Measurements from ENCODE around the gene OR1A2.

DNA sequence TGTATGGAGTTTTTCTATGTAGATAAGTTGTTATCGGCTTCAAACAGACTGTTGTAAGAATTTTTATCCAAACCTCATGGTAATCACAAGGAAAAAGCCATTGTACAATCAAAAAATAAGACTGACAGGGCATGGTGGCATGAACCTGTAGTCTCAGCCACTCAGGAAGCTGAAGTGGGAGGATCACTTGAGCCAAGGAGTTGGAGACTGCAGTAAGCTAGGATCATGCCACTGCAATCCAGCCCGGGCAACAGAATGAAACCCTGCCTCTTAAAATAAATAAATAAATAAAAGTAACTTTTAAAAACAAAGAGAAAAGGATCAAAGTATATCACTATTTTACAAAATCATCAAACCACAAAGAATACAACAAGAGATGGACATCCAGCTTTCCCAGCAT lies 24.5 kb downstream of the OR1A2 start:
- TF ChIP-seq POLR2AphosphoS5 (IDR thresholded peaks at IDR 0.05; ENCODE audit: control insufficient read depth, insufficient read depth, low read depth, low read length) (no peak), ZC3H11A (IDR thresholded peaks at IDR 0.05; ENCODE audit: low read depth, low read length) (no peak), RNF2 (IDR thresholded peaks at IDR 0.05) (no peak), ZNF263 (CRISPR knock-in tag; IDR thresholded peaks at IDR 0.05; ENCODE audit: borderline replicate concordance) (no peak), HMG20A (CRISPR knock-in tag; conservative IDR thresholded peaks at IDR 0.05) (no peak), ZNF217 (CRISPR knock-in tag; IDR thresholded peaks at IDR 0.05) (no peak), DACH1 (IDR thresholded peaks at IDR 0.05; ENCODE audit: partially characterized antibody) (no peak), RFX5 (IDR thresholded peaks at IDR 0.05; ENCODE audit: low read depth, low read length) (no peak), KAT7 (CRISPR knock-in tag; IDR thresholded peaks at IDR 0.05; ENCODE audit: borderline replicate concordance) (no peak)
- TF ChIP-seq, protein P1, sequence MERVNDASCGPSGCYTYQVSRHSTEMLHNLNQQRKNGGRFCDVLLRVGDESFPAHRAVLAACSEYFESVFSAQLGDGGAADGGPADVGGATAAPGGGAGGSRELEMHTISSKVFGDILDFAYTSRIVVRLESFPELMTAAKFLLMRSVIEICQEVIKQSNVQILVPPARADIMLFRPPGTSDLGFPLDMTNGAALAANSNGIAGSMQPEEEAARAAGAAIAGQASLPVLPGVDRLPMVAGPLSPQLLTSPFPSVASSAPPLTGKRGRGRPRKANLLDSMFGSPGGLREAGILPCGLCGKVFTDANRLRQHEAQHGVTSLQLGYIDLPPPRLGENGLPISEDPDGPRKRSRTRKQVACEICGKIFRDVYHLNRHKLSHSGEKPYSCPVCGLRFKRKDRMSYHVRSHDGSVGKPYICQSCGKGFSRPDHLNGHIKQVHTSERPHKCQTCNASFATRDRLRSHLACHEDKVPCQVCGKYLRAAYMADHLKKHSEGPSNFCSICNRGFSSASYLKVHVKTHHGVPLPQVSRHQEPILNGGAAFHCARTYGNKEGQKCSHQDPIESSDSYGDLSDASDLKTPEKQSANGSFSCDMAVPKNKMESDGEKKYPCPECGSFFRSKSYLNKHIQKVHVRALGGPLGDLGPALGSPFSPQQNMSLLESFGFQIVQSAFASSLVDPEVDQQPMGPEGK (CRISPR knock-in tag; IDR thresholded peaks at IDR 0.05; ENCODE audit: borderline replicate concordance), result no peak
- TF ChIP-seq, protein P2, sequence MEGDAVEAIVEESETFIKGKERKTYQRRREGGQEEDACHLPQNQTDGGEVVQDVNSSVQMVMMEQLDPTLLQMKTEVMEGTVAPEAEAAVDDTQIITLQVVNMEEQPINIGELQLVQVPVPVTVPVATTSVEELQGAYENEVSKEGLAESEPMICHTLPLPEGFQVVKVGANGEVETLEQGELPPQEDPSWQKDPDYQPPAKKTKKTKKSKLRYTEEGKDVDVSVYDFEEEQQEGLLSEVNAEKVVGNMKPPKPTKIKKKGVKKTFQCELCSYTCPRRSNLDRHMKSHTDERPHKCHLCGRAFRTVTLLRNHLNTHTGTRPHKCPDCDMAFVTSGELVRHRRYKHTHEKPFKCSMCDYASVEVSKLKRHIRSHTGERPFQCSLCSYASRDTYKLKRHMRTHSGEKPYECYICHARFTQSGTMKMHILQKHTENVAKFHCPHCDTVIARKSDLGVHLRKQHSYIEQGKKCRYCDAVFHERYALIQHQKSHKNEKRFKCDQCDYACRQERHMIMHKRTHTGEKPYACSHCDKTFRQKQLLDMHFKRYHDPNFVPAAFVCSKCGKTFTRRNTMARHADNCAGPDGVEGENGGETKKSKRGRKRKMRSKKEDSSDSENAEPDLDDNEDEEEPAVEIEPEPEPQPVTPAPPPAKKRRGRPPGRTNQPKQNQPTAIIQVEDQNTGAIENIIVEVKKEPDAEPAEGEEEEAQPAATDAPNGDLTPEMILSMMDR (IDR thresholded peaks at IDR 0.05 in 2 of 3, conservative IDR thresholded peaks at IDR 0.05 in 1 of 3; ENCODE audit: insufficient read depth in 2 of 3, low read depth in 1 of 3, low read length in 3 of 3), result no peak
